ENCODE measurements around the gene AGBL2.
"Not testable (repeated sequence)": the region's sequence is repeated elsewhere in the genome, so short reads cannot be mapped to it uniquely, and the experiment has no call there.

The AGBL2 gene, protein sequence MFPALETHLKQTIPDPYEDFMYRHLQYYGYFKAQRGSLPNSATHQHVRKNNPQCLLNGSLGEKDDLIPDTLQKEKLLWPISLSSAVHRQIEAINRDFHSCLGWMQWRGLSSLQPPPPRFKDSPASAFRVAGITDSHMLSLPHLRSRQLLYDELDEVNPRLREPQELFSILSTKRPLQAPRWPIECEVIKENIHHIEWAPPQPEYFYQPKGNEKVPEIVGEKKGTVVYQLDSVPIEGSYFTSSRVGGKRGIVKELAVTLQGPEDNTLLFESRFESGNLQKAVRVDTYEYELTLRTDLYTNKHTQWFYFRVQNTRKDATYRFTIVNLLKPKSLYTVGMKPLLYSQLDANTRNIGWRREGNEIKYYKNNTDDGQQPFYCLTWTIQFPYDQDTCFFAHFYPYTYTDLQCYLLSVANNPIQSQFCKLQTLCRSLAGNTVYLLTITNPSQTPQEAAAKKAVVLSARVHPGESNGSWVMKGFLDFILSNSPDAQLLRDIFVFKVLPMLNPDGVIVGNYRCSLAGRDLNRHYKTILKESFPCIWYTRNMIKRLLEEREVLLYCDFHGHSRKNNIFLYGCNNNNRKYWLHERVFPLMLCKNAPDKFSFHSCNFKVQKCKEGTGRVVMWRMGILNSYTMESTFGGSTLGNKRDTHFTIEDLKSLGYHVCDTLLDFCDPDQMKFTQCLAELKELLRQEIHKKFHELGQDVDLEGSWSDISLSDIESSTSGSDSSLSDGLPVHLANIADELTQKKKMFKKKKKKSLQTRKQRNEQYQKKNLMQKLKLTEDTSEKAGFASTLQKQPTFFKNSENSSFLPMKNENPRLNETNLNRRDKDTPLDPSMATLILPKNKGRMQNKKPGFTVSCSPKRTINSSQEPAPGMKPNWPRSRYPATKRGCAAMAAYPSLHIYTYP

GRCh38 chr11:47715082-47715669 is at the start of gene AGBL2:
Gene AGBL2, minus strand, starts transcription at chr11:47715369. Its CDS starts 719 bp downstream, at chr11:47714650.
- DNase-seq (ENCODE audit: low read depth in 2 of 2) = peak; percentile 61 to 77

GRCh38 chr11:47759291-47759690 is 44.1 kb upstream of the AGBL2 start:
- not testable (repeated sequence) for DNase-seq (ENCODE audit: low read depth in 2 of 2)

DNA sequence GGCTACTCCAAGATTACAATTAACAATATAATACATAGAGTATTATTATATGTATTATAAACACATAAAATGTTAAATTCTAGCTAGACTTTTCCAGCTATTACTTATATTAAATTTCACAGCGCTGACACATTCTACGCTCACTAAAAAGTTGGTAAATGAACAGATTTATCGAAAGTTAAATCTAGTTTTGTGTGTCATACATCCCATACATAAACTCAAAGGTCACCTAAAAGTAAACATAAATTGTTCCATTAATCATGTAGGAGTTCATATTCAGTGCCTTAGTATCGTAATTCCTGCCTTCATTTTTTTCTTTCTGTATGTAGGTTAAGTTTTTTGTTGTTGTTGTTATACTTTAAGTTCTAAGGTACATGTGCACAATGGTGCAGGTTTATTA is 41.0 kb upstream of the AGBL2 start:
- no peak for DNase-seq (ENCODE audit: low read depth in 2 of 2)

DNA sequence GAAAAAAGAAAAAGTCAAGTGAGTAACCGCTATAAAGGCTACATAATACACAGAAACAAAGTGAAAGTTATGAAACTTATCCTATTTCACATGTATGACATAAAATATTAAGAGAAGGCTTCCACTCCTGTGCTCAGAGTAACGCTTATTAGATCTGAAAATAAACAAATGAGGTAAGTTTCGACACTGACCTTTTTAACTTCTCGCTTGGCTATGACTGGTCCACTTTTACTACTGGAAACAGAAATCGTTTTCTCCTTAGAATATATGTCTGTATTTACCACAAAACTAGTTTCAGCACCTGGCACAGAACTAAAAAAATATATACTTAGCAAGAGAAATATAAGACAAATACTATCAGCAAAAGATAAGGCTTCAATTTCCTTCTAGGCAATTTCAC is 35.6 kb upstream of the AGBL2 start:
- no peak for DNase-seq (ENCODE audit: low read depth in 2 of 2)

DNA sequence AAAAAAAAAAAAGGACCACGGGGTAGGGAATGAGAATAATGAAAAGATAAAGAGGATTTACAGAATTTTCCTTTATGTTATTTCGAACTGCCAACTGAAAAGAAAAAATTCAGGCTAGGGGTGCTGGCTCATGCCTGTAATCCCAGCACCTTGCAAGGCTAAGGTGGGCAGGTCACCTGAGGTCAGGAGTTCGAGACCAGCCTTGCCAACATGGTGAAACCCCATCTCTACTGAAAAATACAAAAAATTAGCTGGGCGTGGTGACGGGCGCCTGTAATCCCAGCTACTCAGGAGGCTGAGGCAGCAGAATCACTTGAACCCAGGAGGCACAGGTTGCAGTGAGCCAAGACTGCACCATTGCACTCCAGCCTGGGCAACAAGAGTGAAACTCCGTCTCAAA is 27.3 kb upstream of the AGBL2 start:
- DNase-seq (ENCODE audit: low read depth in 2 of 2) = not testable (repeated sequence)

DNA sequence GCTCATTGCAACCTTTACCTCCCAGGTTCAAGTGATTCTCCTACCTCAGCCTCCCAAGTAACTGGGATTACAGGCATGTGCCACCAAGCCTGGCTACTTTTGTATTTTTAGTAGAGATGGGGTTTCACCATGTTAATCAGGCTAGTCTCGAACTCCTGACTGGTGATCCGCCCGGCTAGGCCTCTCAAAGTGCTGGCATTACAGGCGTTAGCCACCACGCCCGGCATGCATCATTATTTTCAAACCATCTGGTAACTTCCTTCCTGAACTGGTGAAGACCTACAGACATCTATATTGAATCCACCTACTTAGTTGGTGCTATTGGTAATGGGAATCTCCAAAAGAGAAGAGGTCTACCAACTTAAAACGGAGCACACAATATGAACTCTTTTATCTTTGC is 22.6 kb upstream of the AGBL2 start:
- DNase-seq (ENCODE audit: low read depth in 2 of 2) = not testable (repeated sequence)

DNA sequence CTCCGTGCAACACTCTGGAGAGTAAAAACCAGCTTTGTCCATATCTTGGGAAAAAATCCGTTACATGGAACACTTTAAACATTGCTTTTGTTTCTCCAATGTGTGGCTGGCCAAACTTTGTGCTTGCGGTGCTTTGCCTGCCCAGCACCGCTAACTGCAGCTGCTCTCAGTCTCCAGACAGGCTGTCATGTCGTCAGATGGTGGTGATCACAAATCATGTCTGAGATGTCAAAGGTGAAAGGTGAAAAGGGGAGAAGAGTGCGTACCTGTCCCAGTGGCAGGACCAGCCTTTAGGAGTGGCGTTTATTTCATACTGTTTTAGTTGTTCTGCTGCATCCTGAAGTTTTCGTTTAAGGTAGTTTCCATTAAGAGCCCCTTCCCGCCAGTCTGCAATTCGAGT is 17.1 kb upstream of the AGBL2 start:
- no peak for DNase-seq (ENCODE audit: low read depth in 2 of 2)

GRCh38 chr11:47731475-47731874 is 16.3 kb upstream of the AGBL2 start:
- no peak for DNase-seq (ENCODE audit: low read depth in 2 of 2)

DNA sequence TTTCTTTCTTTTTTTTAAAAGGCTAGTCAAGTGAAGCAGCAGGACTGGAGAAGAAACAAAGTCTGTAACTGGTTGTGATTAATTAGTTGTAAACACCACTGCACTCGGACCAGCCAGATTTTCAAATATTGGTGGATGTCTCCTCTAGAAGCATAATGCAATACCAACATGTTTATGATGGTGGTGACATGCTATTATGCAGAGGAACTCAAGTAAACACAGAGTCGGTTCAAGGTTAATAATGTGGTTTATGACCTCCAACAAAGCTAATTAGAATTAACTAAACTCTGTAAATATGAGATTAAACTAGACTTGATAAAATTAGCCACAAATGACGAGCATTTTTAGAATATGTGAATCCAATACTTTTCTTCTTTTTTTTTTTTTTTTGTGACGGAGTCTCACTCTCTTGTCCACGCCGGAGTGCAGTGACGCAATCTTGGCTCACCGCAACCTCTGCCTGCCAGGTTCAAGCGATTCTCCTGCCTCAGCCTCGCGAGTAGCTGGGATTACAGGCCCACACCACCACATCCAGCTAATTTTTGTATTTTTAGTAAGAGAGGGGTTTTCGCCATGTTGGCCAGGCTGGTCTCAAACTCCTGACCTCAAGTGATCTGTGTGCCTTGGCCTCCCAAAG is 11.8 kb upstream of the AGBL2 start:
- DNase-seq (ENCODE audit: low read depth in 2 of 2) = no peak

DNA sequence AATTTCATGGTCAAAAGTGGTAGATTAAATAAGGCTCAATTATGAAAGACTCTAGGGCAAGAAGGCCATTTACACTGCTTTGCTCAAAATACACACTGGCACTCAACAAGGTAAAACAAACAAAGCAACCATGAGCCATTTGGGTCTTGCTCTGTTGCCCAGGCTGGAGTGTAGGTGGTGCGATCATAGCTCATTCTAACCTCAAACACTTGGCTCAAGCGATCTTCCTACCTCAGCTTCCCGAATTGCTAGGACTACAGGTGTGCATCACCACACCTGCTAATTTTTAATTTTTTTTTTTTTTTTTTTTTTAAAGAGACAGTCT is 10.9 kb upstream of the AGBL2 start:
- DNase-seq (ENCODE audit: low read depth in 2 of 2) = no peak

DNA sequence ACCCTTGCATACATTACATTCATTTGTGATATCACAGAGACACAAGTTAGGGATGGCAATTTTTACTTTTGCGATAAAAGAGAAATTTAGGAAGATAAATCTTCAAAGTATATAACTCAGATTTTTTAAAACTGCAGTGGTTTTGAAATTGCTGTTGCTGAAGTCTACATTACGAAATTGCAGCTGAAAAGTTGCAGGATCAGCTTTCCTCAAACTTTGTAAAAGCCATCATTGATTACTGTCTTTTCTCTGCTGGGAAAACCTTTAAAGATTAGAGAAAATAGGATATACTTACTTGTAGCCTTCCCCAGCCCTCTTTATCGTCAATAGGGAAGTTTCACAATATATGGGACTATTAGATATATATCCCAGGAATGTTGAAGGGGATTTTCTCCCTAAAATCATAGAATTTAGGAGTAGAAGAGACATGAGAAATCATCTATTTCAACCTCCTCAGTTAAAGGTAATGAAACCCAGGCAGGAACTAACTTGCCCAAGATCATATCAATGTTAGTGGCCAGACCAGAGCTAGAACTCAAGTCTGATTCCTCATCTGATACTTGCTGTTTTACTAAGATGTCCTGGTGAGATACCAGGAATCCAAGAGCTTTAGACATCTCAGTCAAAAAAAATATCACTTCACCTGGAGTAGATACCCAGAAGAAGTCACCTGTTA is 10.4 kb upstream of the AGBL2 start:
- DNase-seq (ENCODE audit: low read depth in 2 of 2) = no peak

- no peak for DNase-seq (ENCODE audit: low read depth in 2 of 2)
These were observed 9.0 kb upstream of the AGBL2 start for GRCh38 chr11:47724041-47724729.

DNA sequence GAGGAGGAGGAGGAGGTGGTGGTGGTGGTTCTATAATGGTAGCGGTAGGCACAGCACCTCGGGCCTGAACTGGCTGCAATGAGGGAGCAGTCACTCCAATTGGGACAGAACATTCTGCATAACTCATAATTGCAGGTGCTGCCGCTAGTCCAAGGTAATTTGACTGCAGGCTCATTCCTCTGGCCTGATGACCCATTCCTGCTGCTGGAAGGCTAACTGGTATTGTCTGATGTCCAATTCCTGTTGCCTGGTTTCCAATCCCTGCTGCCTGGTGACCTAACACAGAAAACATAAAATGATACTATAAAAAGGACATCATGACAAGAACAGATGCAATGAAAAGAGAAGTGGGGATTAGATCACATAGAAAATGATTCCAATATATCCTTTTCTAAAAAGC is 7.9 kb upstream of the AGBL2 start:
- no peak for DNase-seq (ENCODE audit: low read depth in 2 of 2)

- DNase-seq (ENCODE audit: low read depth in 2 of 2) = no peak
These were observed 5.5 kb upstream of the AGBL2 start for GRCh38 chr11:47720651-47721050.

GRCh38 chr11:47716692-47717091 is 1.5 kb upstream of the AGBL2 start:
- DNase-seq (ENCODE audit: low read depth in 2 of 2) = no peak

DNA sequence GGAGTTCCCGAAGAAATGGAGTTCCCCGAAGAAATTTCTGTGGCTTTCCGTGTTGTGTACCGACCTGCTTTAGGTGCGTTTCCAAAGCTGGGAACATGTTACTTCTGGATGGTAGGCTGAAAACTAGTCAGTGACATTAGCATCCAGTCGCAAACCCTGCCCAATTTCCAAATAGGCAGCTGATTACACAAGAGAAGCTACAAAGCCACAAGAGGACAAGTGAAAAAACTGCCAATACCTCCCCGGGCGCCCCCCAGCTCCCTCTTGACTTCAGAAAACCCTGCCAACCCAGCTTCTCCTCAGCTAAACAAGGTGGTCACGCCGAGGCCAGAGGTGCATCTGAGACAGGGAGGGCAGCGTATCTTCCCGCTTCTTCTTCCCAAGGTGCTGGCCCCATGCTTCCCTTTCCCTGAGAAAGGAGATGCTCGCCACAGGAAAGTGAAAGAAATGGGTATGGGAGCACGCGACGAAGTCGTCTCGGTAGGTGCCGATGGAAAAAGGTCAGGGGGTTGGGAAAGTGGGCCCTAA is 551 bp downstream of the AGBL2 start:
- peak in 1 of 2 donors; percentile 1 for DNase-seq (ENCODE audit: low read depth in 2 of 2)

DNA sequence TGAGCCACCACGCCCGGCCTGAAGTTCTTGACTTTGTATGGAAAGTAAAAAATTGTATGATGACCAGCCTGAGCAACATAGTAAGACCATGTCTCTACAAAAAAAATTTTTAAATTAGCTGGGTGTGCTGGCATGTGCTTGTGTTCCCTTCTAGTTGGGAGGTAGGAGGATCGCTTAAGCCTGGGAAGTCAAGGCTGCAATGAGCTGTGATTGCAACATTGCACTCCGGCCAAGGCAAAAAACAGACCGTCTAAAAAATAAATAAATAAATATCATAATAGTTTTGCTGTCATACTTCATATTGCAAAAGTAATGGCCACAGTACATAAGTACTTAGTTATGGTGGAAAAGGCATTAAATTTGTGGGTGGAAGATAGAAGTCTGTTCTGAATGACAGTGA is 3.4 kb downstream of the AGBL2 start:
- DNase-seq (ENCODE audit: low read depth in 2 of 2) = no peak

GRCh38 chr11:47711225-47711624 is 3.9 kb downstream of the AGBL2 start:
- no peak for DNase-seq (ENCODE audit: low read depth in 2 of 2)

DNA sequence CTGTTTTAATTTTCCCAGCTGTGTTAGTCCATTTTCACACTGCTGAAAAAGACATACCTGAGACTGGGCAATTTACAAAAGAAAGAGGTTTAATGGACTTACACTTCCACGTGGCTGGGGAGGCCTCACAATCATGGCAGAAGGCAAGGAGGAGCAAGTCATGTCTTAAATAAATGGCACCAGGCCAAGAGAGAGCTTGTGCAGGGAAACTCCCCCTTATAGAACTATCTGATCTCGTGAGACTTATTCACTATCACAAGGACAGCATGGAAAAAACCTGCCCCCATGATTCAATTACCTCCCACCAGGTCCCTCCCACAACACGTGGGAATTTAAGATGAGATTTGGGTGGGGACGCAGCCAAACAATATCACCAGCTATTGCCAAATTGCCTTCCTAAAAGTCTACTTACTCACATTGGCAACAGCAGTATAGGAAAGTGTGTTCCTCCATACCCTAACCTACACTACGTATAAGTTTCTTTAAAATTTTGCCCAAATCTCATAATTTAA is 7.8 kb downstream of the AGBL2 start:
- not testable (repeated sequence) for DNase-seq (ENCODE audit: low read depth in 2 of 2)

GRCh38 chr11:47705721-47706120 is 9.4 kb downstream of the AGBL2 start:
- no peak for DNase-seq (ENCODE audit: low read depth in 2 of 2)
